ENCODE data around the gene DNAJC6. TPM values are rescaled to one million over a fixed set of nuclear protein-coding genes. Genes with fewer than 3 reads are reported as not detected.
A peak's percentile ranks its signal among the peaks of the same experiment; 100 is the strongest.

Gene DNAJC6
- total RNA-seq, result 10 to 100 TPM; 13.8 to 15.4 TPM
- long read RNA-seq, partial matches to known transcripts, result 4 of 6 reads
- long read RNA-seq, other reads (novel, unspliced or antisense), result 2 of 6 reads

- intact Hi-C loops (cut with DNase I), result no loop called here
- peak; percentile 99 to 100 for ATAC-seq
Observed at GRCh38 chr1:65309304-65310077, at the start of gene DNAJC6. DNAJC6 (plus strand) TSS chr1:65309543; CDS start chr1:65309746, 203 bp downstream.

DNA sequence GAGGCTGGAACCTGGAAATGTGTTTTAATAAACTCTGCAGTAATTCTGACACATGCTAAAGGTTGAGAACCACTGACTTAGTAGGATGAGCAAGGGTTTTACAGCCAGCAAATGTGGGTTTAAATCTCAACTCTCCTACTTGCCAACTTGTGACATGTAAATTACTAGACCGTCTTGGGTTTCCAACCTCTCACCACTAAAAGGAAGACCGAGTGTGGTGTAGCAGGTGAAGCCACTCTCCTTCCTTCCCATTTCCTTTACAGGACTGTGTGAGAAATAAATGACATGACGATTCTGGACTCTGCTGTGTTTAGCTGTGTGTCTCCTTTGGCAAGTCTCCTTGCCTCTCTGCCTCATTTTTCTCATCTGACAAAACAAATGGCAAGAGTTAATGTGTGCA, 49.5 kb upstream of the DNAJC6 start:
- no peak for ATAC-seq
- DNase-seq, result no peak
- intact Hi-C loops (cut with DNase I), result no loop called here

More at GRCh38 chr1:65309304-65310077, at the start of gene DNAJC6:
- peak; percentile 78 for DNase-seq

DNA sequence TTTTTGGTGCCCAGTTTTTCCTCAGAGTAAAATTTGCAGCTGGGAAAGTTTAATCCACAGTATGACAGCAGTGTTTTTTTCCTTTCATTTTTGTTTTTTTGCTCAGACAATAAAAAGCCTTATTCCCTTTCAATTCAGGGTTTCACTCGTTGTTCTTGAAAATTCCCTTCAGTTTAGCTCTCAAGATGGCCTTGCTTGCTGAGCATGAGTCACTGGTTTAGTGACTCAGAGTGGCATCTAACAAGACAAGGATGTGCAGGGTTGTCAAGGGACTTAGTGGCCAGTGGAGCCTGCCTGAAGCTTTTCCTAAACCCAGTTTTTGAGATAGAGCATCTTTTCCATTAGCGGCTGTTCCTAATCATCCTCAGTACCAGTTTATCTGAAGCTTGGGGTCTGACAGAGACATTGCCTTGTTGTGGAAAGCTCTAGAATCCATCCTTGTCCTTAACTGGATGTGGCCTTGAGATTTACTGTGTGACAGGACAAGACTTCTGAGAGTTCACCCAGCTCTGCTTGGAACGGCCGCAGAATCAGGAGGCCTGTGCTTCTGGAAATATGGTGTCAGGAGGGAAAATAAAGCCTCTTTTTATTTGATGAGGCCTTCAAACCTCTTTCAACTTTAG, 48.4 kb upstream of the DNAJC6 start:
- intact Hi-C loops (cut with DNase I), result no loop called here
- DNase-seq (no peak), ATAC-seq (peak in 1 of 2 donors; percentile 64)

GRCh38 chr1:65263286-65263685, 46.1 kb upstream of the DNAJC6 start:
- DNase-seq, result no peak
- intact Hi-C loops (cut with DNase I), result no loop called here
- no peak for ATAC-seq

- intact Hi-C loops (cut with DNase I), result no loop called here
- ATAC-seq, result peak; percentile 48 to 50
- DNase-seq, result peak; percentile 36
Observed at GRCh38 chr1:65264197-65264929, 45.0 kb upstream of the DNAJC6 start.

- DNase-seq (no peak), ATAC-seq (no peak)
- intact Hi-C loops (cut with DNase I), result no loop called here
Observed at GRCh38 chr1:65265296-65265650, 44.1 kb upstream of the DNAJC6 start.

GRCh38 chr1:65265651-65266351, 43.5 kb upstream of the DNAJC6 start:
- DNase-seq (peak; percentile 55), ATAC-seq (peak; percentile 90 to 92)
- intact Hi-C loops (cut with DNase I), result no loop called here

- intact Hi-C loops (cut with DNase I), result no loop called here
- no peak for DNase-seq
Observed at GRCh38 chr1:65266476-65266875, 42.9 kb upstream of the DNAJC6 start.

GRCh38 chr1:65267271-65267670, 42.1 kb upstream of the DNAJC6 start:
- ATAC-seq (no peak), DNase-seq (no peak)
- intact Hi-C loops (cut with DNase I), result no loop called here

More at GRCh38 chr1:65266476-65266875, 42.9 kb upstream of the DNAJC6 start:
- ATAC-seq, result no peak

DNA sequence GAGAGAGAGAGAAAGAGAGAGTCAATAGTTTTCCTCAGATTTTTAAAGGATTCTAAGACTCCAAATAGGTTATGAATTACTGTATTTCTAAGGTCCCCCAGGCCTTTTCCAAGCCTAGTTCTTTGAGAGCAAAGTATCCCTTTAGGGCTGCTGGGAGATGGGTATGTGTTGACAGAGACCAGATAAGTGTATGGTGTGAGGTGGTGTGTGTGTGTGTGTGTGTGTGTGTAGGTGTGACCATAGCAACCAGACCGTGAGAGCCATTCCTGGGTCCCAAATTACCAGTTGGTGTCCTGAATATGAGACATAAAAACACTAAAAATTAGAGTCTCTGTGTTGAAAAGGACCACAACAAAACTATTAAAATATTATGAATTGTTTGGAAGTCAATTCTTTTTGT, 41.7 kb upstream of the DNAJC6 start:
- DNase-seq (no peak), ATAC-seq (peak in 1 of 2 donors; percentile 38)
- intact Hi-C loops (cut with DNase I), result no loop called here

- DNase-seq, result no peak
- no peak for ATAC-seq
- intact Hi-C loops (cut with DNase I), result no loop called here
Observed at GRCh38 chr1:65269612-65270011, 39.7 kb upstream of the DNAJC6 start.

DNA sequence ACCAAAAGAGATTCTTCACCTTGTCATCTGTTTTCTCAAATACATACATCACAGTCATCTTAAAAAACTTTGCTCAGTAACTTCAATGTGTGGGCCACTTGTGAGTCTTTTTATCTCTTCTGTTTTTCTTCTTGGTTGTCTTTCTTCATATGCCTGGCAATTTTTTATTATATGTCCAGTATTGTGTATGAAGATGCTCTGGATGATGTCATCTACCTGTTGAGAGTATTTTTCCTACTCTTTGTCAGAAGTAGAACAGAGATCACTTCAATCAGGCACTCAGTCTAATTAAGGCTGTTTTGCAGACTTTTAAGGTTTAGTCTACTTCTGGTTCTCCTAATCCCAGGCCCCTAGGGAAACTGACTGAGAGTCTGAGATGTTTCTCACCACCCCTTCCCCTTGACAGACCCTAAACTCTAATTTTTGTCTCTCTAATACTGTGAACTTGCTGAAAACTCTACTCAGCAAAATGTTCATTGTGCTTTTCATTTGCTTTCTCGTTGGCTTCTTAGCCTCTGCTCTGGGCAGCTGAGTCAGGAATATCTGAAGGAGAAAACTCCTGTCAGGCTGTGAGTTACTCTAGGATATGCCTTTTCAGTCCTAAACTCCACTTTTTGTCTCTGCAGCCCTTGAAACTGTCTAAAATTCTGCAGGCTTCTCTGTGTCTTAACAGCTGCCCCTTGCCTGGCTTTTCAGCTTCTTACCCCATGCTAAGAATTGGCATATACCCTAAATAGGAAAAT, 33.0 kb upstream of the DNAJC6 start:
- no peak for DNase-seq
- intact Hi-C loops (cut with DNase I), result no loop called here
- no peak for ATAC-seq

DNA sequence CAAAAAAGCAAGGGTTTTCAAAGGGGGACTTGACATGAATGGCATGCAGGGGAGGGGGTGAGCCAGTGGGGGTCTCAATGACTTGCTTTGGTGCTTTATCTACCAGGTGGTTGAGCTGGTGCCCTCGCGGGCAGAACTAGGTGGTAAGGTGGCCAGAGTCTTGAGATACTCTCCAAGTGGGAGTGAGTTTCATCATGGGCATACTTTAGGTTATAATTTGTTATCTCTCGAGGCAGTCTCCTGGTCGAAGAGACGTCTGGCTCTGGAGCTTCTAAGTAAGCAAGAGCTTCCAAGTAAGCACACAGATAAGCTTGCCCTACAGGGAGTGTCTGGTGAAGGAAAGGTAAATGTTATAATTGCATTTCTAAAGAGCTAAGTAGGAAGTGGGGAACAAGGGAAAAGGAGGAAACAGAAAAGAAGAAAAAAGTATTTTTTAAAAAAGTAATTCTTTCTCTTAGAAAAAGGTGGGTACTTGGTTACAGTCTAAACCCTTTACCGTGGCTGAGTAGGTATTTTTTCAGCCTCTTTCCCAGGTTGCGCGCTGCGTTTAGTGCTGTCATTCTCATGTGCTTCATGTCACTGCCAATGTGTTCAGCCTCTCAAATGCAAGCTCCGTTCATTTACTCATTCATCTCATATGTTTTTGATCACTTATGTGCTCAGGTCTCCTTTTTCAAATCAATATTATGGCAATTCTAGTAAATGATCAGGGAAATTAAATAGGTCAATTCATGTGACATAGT, 31.6 kb upstream of the DNAJC6 start:
- intact Hi-C loops (cut with DNase I), result no loop called here
- no peak for DNase-seq
- ATAC-seq, result peak in 1 of 2 donors; percentile 80

DNA sequence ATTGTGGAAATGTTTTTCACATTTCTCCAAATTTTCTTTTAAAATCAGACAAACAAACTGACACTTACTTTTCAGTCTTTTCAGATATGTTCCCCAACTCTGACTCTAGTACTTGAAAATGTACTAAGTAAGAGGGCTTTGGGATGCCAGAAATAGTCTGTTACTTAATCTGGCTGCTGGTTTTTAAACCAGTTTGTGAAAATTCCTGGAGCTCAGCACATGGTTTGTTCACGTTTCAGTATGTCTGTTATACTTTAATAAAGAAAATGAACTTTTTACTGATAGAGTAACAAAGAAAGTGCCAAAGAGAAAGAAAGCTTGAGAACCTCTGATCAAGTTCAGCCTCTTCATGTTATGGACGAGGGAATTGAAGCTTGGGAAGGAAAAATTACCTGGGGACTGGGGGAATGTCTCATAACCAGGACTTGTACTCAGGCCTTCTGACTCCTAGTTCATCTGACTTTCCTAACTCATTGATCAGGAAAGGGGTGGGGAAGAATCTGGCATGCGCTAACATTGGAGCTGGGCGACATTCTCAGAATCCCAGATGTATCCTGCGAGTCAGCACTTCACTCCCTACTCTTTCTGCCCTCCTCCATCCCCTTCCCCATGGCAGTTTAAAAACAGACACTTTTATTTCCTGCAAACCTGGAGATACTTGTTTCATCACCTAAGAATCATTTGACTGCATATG, 30.8 kb upstream of the DNAJC6 start:
- DNase-seq, result no peak
- intact Hi-C loops (cut with DNase I), result no loop called here
- peak; percentile 64 to 71 for ATAC-seq

GRCh38 chr1:65279070-65279779, 30.1 kb upstream of the DNAJC6 start:
- intact Hi-C loops (cut with DNase I), result no loop called here
- DNase-seq, result no peak
- peak; percentile 35 to 51 for ATAC-seq

DNA sequence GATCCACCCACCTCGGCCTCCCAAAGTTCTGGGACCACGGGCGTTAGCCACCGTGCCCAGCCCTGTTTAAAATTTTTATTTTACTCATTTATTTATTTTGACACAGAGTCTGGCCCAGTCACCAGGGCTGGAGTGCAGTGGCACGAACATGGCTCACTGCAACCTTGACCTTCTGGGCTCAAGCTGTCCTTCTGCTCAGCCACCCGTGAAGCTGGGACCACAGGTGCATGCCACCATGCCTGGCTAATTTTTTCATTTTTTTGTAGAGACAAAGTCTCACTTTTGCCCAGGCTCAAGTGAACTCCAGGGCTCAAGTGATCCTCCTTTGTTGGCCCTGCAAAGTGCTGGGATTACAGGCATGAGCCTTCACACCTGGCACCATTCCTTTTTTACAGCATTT, 27.5 kb upstream of the DNAJC6 start:
- intact Hi-C loops (cut with DNase I), result no loop called here
- no peak for ATAC-seq

GRCh38 chr1:65284229-65284628, 25.1 kb upstream of the DNAJC6 start:
- DNase-seq (no peak), ATAC-seq (peak in 1 of 2 donors; percentile 43)
- intact Hi-C loops (cut with DNase I), result no loop called here

More for the DNA sequence above, 27.5 kb upstream of the DNAJC6 start:
- no peak for DNase-seq

All from left cardiac atrium (tissue), 4 donors.